ENCODE data around the gene ATF7IP2.
"Not testable (repeated sequence)": the region's sequence is repeated elsewhere in the genome, so short reads cannot be mapped to it uniquely, and the experiment has no call there.

Gene ATF7IP2

GRCh38 chr16:10385725-10386516 lies at the start of gene ATF7IP2:
Gene ATF7IP2, plus strand, starts transcription at chr16:10386061. Its CDS starts 44,560 bp downstream, at chr16:10430621.
- peak; percentile 84 to 86 (median 84) for DNase-seq (ENCODE audit: low read depth in 2 of 3, low spot score in 1 of 3)

- no peak for DNase-seq (ENCODE audit: low read depth in 2 of 3, low spot score in 1 of 3)
Measured at GRCh38 chr16:10338426-10338825, 47.4 kb upstream of the ATF7IP2 start.

- DNase-seq (ENCODE audit: low read depth in 2 of 3, low spot score in 1 of 3), result no peak
Measured at GRCh38 chr16:10339777-10340732, 45.8 kb upstream of the ATF7IP2 start.

- DNase-seq (ENCODE audit: low read depth in 2 of 3, low spot score in 1 of 3), result no peak
Measured at GRCh38 chr16:10343124-10343760, 42.6 kb upstream of the ATF7IP2 start.

GRCh38 chr16:10344699-10345098 lies 41.2 kb upstream of the ATF7IP2 start:
- DNase-seq (ENCODE audit: low read depth in 2 of 3, low spot score in 1 of 3), result not testable (repeated sequence)

- DNase-seq (ENCODE audit: low read depth in 2 of 3, low spot score in 1 of 3), result no peak
Measured at GRCh38 chr16:10345629-10346028, 40.2 kb upstream of the ATF7IP2 start.

- no peak for DNase-seq (ENCODE audit: low read depth in 2 of 3, low spot score in 1 of 3)
Measured at GRCh38 chr16:10349851-10350250, 36.0 kb upstream of the ATF7IP2 start.

- DNase-seq (ENCODE audit: low read depth in 2 of 3, low spot score in 1 of 3), result no peak
Measured at GRCh38 chr16:10352262-10352661, 33.6 kb upstream of the ATF7IP2 start.

- no peak for DNase-seq (ENCODE audit: low read depth in 2 of 3, low spot score in 1 of 3)
Measured at GRCh38 chr16:10355589-10355988, 30.3 kb upstream of the ATF7IP2 start.

GRCh38 chr16:10356870-10357842 lies 28.7 kb upstream of the ATF7IP2 start:
- no peak for DNase-seq (ENCODE audit: low read depth in 2 of 3, low spot score in 1 of 3)

GRCh38 chr16:10361747-10362076 lies 24.1 kb upstream of the ATF7IP2 start:
- not testable (repeated sequence) for DNase-seq (ENCODE audit: low read depth in 2 of 3, low spot score in 1 of 3)

GRCh38 chr16:10362077-10362863 lies 23.6 kb upstream of the ATF7IP2 start:
- no peak for DNase-seq (ENCODE audit: low read depth in 2 of 3, low spot score in 1 of 3)

GRCh38 chr16:10362864-10363197 lies 23.0 kb upstream of the ATF7IP2 start:
- DNase-seq (ENCODE audit: low read depth in 2 of 3, low spot score in 1 of 3), result not testable (repeated sequence)

GRCh38 chr16:10366619-10367018 lies 19.2 kb upstream of the ATF7IP2 start:
- DNase-seq (ENCODE audit: low read depth in 2 of 3, low spot score in 1 of 3), result not testable (repeated sequence)

GRCh38 chr16:10367616-10368188 lies 18.2 kb upstream of the ATF7IP2 start:
- no peak for DNase-seq (ENCODE audit: low read depth in 2 of 3, low spot score in 1 of 3)

GRCh38 chr16:10368969-10369551 lies 16.8 kb upstream of the ATF7IP2 start:
- DNase-seq (ENCODE audit: low read depth in 2 of 3, low spot score in 1 of 3), result no peak

- no peak for DNase-seq (ENCODE audit: low read depth in 2 of 3, low spot score in 1 of 3)
Measured at GRCh38 chr16:10370096-10370726, 15.7 kb upstream of the ATF7IP2 start.

- no peak for DNase-seq (ENCODE audit: low read depth in 2 of 3, low spot score in 1 of 3)
Measured at GRCh38 chr16:10371592-10371991, 14.3 kb upstream of the ATF7IP2 start.

Data from stimulated activated CD4-positive, alpha-beta T cell treated with anti-CD3 and anti-CD28 coated beads, Interleukin-12 subunit alpha, Interleukin-12 subunit beta, amount 100 ng/mL, for 48 hours (primary cell).